GM12878 (cell line): ENCODE results near the gene RO60. TPM values are rescaled to one million over a fixed set of nuclear protein-coding genes. Genes with fewer than 3 reads are reported as not detected.

Source experiments
- ATAC-seq: fragments of 200-7000 bp; cut with Tn5 transposase; 3 replicates; pipeline ENCODE4 v1.9.1; 2020; ENCODE audit warnings: mild to moderate bottlenecking, moderate library complexity
- BruUV-seq: library from RNA; stranded (reverse); fragments of 400-500 nt; replicated peaks from 2 replicates; lab custom pipeline; 2021; lab: Mats Ljungman, UMichigan
- CTCF ChIA-PET: fragments of 300-600 bp; sonication (Branson Sonifier 250); formaldehyde crosslinking; extraction: SDS; loops from one replicate; lab custom pipeline; 2021; ENCODE audit warnings: inconsistent platforms; lab: Yijun Ruan, JAX
- POLR2A ChIA-PET: fragments of 350-600 bp; formaldehyde crosslinking; extraction: SDS; loops from one replicate; lab custom pipeline; 2021; ENCODE audit warnings: inconsistent platforms; lab: Charles Lee
- RAD21 ChIA-PET: fragments of 300-600 bp; sonication (Branson Sonifier 250); formaldehyde crosslinking; loops from one replicate; lab custom pipeline; 2023; ENCODE audit warnings: antibody characterized with exemption; ENCODE audit not compliant: unreplicated experiment; lab: Charles Lee
- SMC1A ChIA-PET: fragments of 300-600 bp; sonication (Branson Sonifier 250); formaldehyde crosslinking; loops from one replicate; lab custom pipeline; 2023; ENCODE audit not compliant: unreplicated experiment, uncharacterized antibody; lab: Charles Lee
- DNase-seq: peaks from one replicate; pipeline ENCODE4 v3.0.0-alpha.2; 2011; ENCODE audit warnings: low read depth, low spot score
- FAIRE-seq: peaks from 3 replicates; lab custom pipeline; 2011; peaks lifted over from hg19 to GRCh38; lab: Jason Lieb, UNC
- H2AFZ ChIP-seq: 2 replicates; pipeline ENCODE4 v1.6.0; 2011; ENCODE audit warnings: low read depth, low read length, control low read depth; ENCODE audit not compliant: control insufficient read depth
- H3K27ac ChIP-seq: 2 replicates; pipeline ENCODE4 v1.5.1; 2011; ENCODE audit warnings: control low read depth; ENCODE audit not compliant: control insufficient read depth, insufficient read depth
- H3K27me3 ChIP-seq, 2 experiments: replicated peaks in 1 of 2; 2 replicates each; pipeline versions ENCODE4 v1.6.0 to v1.6.1; 2011; ENCODE audit warnings: low read length in 1 of 2; ENCODE audit not compliant: control insufficient read depth in 2 of 2, insufficient read depth in 2 of 2
- H3K36me3 ChIP-seq, 2 experiments: 2 replicates each; pipeline ENCODE4 v1.5.1; 2011; ENCODE audit warnings: low read length in 1 of 2; ENCODE audit not compliant: control insufficient read depth in 2 of 2, insufficient read depth in 2 of 2
- H3K4me1 ChIP-seq: 2 replicates; pipeline ENCODE4 v1.6.1; 2011; ENCODE audit warnings: mild to moderate bottlenecking, low read length, moderate library complexity, mixed read lengths; ENCODE audit not compliant: control insufficient read depth, insufficient read depth
- H3K4me2 ChIP-seq: 2 replicates; pipeline ENCODE4 v1.6.0; 2011; ENCODE audit warnings: control low read depth; ENCODE audit not compliant: control insufficient read depth, insufficient read depth
- H3K4me3 ChIP-seq: fragments of 200-600 bp; sonication (generic); 2 replicates; pipeline ENCODE4 v1.5.1; 2016
- H3K79me2 ChIP-seq: 2 replicates; pipeline ENCODE4 v1.6.0; 2011; ENCODE audit warnings: low read length; ENCODE audit not compliant: control insufficient read depth, insufficient read depth
- H3K9ac ChIP-seq: 2 replicates; pipeline ENCODE4 v1.8.0; 2011; ENCODE audit warnings: low read length, control low read depth, mixed read lengths; ENCODE audit not compliant: control insufficient read depth, insufficient read depth
- H3K9me3 ChIP-seq: replicated peaks from 3 replicates; pipeline ENCODE4 v1.5.1; 2011; ENCODE audit warnings: mild to moderate bottlenecking, low read length; ENCODE audit not compliant: control insufficient read depth, insufficient read depth
- H4K20me1 ChIP-seq: 2 replicates; pipeline ENCODE4 v1.6.0; 2011; ENCODE audit not compliant: control insufficient read depth, insufficient read depth
- BCL11A ChIP-seq: IDR thresholded peaks from 2 replicates; pipeline ENCODE4 v1.6.1; 2011; ENCODE audit warnings: low read depth, low read length
- CTCF ChIP-seq, 3 experiments: IDR thresholded peaks in 2 of 3; conservative IDR thresholded peaks in 1 of 3; 2 replicates each; pipeline ENCODE4 v1.5.1; 2011; ENCODE audit warnings: low read depth in 3 of 3, low read length in 3 of 3, mild to moderate bottlenecking in 3 of 3, control low read depth in 2 of 3, moderate library complexity in 2 of 3, inconsistent platforms in 1 of 3, mixed read lengths in 1 of 3; ENCODE audit not compliant: control insufficient read depth in 2 of 3, insufficient read depth in 1 of 3; ENCODE audit errors: extremely low read depth in 1 of 3
- RAD21 ChIP-seq: IDR thresholded peaks from 2 replicates; pipeline ENCODE4 v1.6.1; 2011; ENCODE audit warnings: mild to moderate bottlenecking, low read depth, low read length, moderate library complexity; ENCODE audit not compliant: insufficient read depth
- SMC3 ChIP-seq: IDR thresholded peaks from 2 replicates; pipeline ENCODE4 v1.6.1; 2011; ENCODE audit warnings: low read length, improper control_type of control experiment, borderline replicate concordance
- ZNF24 ChIP-seq: fragments of 450-650 bp; IDR thresholded peaks from 2 replicates; pipeline ENCODE4 v1.6.1; 2017; ENCODE audit warnings: antibody characterized with exemption, mild to moderate bottlenecking
- ZNF622 ChIP-seq: fragments of 450-650 bp; IDR thresholded peaks from 2 replicates; pipeline ENCODE4 v1.6.1; 2017; ENCODE audit warnings: mild to moderate bottlenecking, inconsistent platforms
- WGBS: methylation state at CpG from one replicate; pipeline ENCODE4 v1.1.6; 2016; ENCODE audit warnings: low lambda C conversion rate; ENCODE audit not compliant: insufficient replicate concordance, insufficient coverage; ENCODE audit errors: missing lambda C conversion rate; 5-methylcytosine and 5-hydroxymethylcytosine counted together
- in situ Hi-C: fragments of 300-500 bp; cut with MboI; formaldehyde crosslinking; loops from 9 replicates; pipeline ENCODE4 v1.14.3; 2018; ENCODE audit warnings: mixed read lengths
- intact Hi-C: fragments of 100-400 bp; cut with micrococcal nuclease; formaldehyde crosslinking; loops from one replicate; pipeline ENCODE4 v1.14.2; 2022; ENCODE audit not compliant: unreplicated experiment
- polyA plus RNA-seq, 11 experiments: library from polyadenylated mRNA; depleted of rRNA in 4 of 11; unstranded in 6 of 11; stranded (reverse) in 5 of 11; fragments of >200 nt; fragmentation: Nextera tagmentation in 4 of 11; fragmentation: Illumina TruSeq in 1 of 11; extraction: Ambion mirVana in 4 of 11; extraction: Trizol in 1 of 11; gene quantifications; 1 replicate in 1 of 11; 2 replicates in 10 of 11; pipeline versions ENCODE4 v1.2.1 to v1.2.3, GENCODE V29; 2011 to 2016; ENCODE audit warnings: inconsistent platforms in 2 of 11, missing spikeins in 2 of 11, low read depth in 1 of 11
- total RNA-seq, 4 experiments: library from RNA; depleted of rRNA in 3 of 4; stranded (reverse); fragments of >200 nt in 3 of 4; fragmentation: Illumina TruSeq in 1 of 4; extraction: Trizol in 1 of 4; gene quantifications; 2 replicates each; pipeline versions ENCODE4 v1.2.1 to v1.2.3, GENCODE V29; 2013 to 2021

The RO60 gene
- total and polyA plus RNA-seq, 10 of the 15 experiments (the other 5 are each of a cell fraction or from before 2014, with no cell fraction given) = 21.1 to 143 (median 83.1) TPM

DNA sequence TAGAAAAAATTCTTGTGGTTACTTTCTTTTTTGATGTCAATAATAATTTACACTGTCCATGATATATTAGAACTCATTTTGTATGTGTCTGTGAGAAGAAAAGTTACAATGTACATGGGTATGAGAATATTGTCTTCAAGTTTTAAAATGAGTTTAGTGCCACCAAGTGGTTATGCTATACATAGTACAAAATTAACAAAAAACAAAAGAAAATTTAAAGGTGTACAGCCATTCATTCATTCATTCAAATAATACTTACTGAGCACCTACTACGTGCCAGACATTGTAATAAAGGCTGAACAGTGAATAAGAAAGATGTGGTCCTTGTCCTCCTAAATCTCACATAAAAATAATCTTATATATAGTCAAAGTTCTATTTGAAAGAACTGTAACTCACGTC, 28.0 kb upstream of the RO60 start:
- WGBS = 65% methylated on average over 2 of the region's 2 CpGs
- POLR2A ChIA-PET = no interaction called here
- TF ChIP-seq BCL11A (no peak), CTCF (IDR thresholded peaks at IDR 0.05 in 2 of 3, conservative IDR thresholded peaks at IDR 0.05 in 1 of 3; ENCODE audit: control insufficient read depth in 2 of 3, extremely low read depth in 1 of 3, insufficient read depth in 1 of 3, low read depth in 3 of 3, low read length in 3 of 3) (peak in 2 of 3 experiments; percentile 24; a peak in 3 of 6 replicates), ZNF622 (no peak), RAD21 (0 out of 2 replicates have a peak, but pooled peaks have one; percentile 7), ZNF24 (peak; percentile 95), SMC3 (peak; percentile 32; the same call in 1 of the 2 replicates)
- TF ChIP-seq, all 136 proteins: peak for 4
- intact Hi-C loops (loop anchor here (5.0 kb wide), 1 partner anchor 559 kb away; no protein-coding TSS in a partner anchor), in situ Hi-C loops (no loop called here)
- Histone ChIP-seq H3K27me3 (no peaks in the 10 kb centered on the region), H4K20me1 (no peaks in the 10 kb centered on the region), H3K4me3 (no peak overlapping the region), H2AFZ (no peak overlapping the region), H3K9me3 (no peaks in the 10 kb centered on the region; the same call in 2 of the 3 replicates), H3K4me2 (no peak overlapping the region), H3K4me1 (no peaks in the 10 kb centered on the region), H3K9ac (no peak overlapping the region), H3K27ac (no peak overlapping the region), H3K79me2 (peaks cover 20% of the 10 kb centered on the region), H3K36me3 (peaks cover 0 to 10% of the 10 kb centered on the region in 2 experiments; a peak in 1 of 4 replicates)
- ChIA-PET RAD21 (interaction anchor here (1.0 to 1.3 kb wide), 5 partner anchors 17 to 557 kb away, joined by 3 to 5 read pairs (median 4); no protein-coding TSS in a partner anchor), CTCF (interaction anchor here (0.6 to 1.9 kb wide), 13 partner anchors 9 to 559 kb away, joined by 3 to 12 read pairs (median 5); partner anchors contain the start of gene CDC73), SMC1A (interaction anchor here (1.0 to 1.6 kb wide), 6 partner anchors 12 to 562 kb away, joined by 3 to 8 read pairs (median 4); no protein-coding TSS in a partner anchor)
- DNase-seq = no peak
- ATAC-seq = peak; percentile 84
- no peak for FAIRE-seq
- BruUV-seq = no TSS peak
